Keratinocyte (primary cell): ENCODE measurements around the gene MDFI.

Source experiments
- EZH2 ChIP-seq: IDR thresholded peaks from one replicate; pipeline ENCODE4 v1.6.1; 2012; ENCODE audit warnings: inconsistent platforms, mild to moderate bottlenecking, low read length, moderate library complexity
- TF ChIP-seq, protein P1 (sequence below), 3 experiments: IDR thresholded peaks in 1 of 3; conservative IDR thresholded peaks in 1 of 3; optimal IDR thresholded peaks in 1 of 3; 2 replicates in 2 of 3; 3 replicates in 1 of 3; pipeline versions ENCODE3 to v1.5.1; 2011; ENCODE audit warnings: low read length in 3 of 3, mild to moderate bottlenecking in 3 of 3, moderate library complexity in 2 of 3, control low read depth in 1 of 3, inconsistent platforms in 1 of 3; ENCODE audit not compliant: insufficient read depth in 2 of 3; ENCODE audit errors: extremely low read depth in 1 of 3

DNA sequence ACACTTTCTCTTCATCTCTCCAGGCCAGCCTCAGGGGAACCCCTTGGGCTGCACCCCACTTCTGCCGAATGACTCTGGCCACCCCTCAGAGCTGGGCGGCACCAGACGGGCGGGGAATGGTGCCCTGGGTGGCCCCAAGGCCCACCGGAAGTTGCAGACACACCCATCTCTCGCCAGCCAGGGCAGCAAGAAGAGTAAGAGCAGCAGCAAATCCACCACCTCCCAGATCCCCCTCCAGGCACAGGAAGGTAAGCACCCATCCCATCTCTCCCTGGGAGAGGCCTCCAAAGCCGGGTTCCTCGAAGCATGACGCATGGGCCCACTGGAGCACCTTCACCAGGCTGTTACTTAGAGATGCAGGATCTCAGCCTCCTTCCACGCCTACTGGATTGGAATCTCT is 11.3 kb downstream of the MDFI start:
- TF ChIP-seq, protein P1, sequence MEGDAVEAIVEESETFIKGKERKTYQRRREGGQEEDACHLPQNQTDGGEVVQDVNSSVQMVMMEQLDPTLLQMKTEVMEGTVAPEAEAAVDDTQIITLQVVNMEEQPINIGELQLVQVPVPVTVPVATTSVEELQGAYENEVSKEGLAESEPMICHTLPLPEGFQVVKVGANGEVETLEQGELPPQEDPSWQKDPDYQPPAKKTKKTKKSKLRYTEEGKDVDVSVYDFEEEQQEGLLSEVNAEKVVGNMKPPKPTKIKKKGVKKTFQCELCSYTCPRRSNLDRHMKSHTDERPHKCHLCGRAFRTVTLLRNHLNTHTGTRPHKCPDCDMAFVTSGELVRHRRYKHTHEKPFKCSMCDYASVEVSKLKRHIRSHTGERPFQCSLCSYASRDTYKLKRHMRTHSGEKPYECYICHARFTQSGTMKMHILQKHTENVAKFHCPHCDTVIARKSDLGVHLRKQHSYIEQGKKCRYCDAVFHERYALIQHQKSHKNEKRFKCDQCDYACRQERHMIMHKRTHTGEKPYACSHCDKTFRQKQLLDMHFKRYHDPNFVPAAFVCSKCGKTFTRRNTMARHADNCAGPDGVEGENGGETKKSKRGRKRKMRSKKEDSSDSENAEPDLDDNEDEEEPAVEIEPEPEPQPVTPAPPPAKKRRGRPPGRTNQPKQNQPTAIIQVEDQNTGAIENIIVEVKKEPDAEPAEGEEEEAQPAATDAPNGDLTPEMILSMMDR (optimal IDR thresholded peaks at IDR 0.05 in 1 of 3, IDR thresholded peaks at IDR 0.05 in 1 of 3, conservative IDR thresholded peaks at IDR 0.05 in 1 of 3; ENCODE audit: extremely low read depth in 1 of 3, insufficient read depth in 2 of 3, low read length in 3 of 3) = no peak
- no peak for TF ChIP-seq EZH2
